Ovary (tissue), 3 donors: ENCODE measurements around the gene KCNJ6.

ENCODE experiments used
- EP300 ChIP-seq: sonication (generic); formaldehyde crosslinking; IDR thresholded peaks from one replicate; pipeline ENCODE4 v1.6.1; 2017; ENCODE audit warnings: antibody characterized with exemption
- POLR2A ChIP-seq: fragments of 450-650 bp; IDR thresholded peaks from one replicate; pipeline ENCODE4 v1.6.1; 2017; ENCODE audit warnings: antibody characterized with exemption, mild to moderate bottlenecking, moderate library complexity
- TF ChIP-seq, protein P1 (sequence below), 3 donors: fragments of 450-650 bp in 2 of 3; fragments of 200-600 bp in 1 of 3; IDR thresholded peaks; one replicate each; pipeline versions ENCODE4 v1.5.1 to v1.8.0; 2016 to 2022; ENCODE audit warnings: antibody characterized with exemption in 3 of 3, mild to moderate bottlenecking in 1 of 3
- donor health status: DM: no; HTN: no; CAD: no.

- TF ChIP-seq, protein P1, sequence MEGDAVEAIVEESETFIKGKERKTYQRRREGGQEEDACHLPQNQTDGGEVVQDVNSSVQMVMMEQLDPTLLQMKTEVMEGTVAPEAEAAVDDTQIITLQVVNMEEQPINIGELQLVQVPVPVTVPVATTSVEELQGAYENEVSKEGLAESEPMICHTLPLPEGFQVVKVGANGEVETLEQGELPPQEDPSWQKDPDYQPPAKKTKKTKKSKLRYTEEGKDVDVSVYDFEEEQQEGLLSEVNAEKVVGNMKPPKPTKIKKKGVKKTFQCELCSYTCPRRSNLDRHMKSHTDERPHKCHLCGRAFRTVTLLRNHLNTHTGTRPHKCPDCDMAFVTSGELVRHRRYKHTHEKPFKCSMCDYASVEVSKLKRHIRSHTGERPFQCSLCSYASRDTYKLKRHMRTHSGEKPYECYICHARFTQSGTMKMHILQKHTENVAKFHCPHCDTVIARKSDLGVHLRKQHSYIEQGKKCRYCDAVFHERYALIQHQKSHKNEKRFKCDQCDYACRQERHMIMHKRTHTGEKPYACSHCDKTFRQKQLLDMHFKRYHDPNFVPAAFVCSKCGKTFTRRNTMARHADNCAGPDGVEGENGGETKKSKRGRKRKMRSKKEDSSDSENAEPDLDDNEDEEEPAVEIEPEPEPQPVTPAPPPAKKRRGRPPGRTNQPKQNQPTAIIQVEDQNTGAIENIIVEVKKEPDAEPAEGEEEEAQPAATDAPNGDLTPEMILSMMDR (IDR thresholded peaks at IDR 0.05), result no peak
- TF ChIP-seq EP300 (no peak), POLR2A (no peak)
Observed at GRCh38 chr21:37956772-37957171, 40.5 kb upstream of the KCNJ6 start.
